Panc1 (cell line): ENCODE results near the gene ACER3.

Experiments
- POLR2AphosphoS5 ChIP-seq: IDR thresholded peaks from 2 replicates; pipeline ENCODE4 v1.6.1; 2012; ENCODE audit warnings: mild to moderate bottlenecking, low read depth, low read length, moderate library complexity
- SIN3A ChIP-seq: IDR thresholded peaks from 2 replicates; pipeline ENCODE4 v1.6.1; 2012; ENCODE audit warnings: low read depth, mild to moderate bottlenecking, low read length, moderate library complexity, borderline replicate concordance; ENCODE audit not compliant: insufficient read depth
- TCF7L2 ChIP-seq: IDR thresholded peaks from 2 replicates; pipeline ENCODE4 v1.6.1; 2011; ENCODE audit warnings: mild to moderate bottlenecking, low read depth, low read length, inconsistent platforms
- TF ChIP-seq, protein P1 (sequence below): fragments of 450-650 bp; IDR thresholded peaks from 2 replicates; pipeline ENCODE4 v1.5.1; 2017; ENCODE audit warnings: mild to moderate bottlenecking
- TF ChIP-seq, protein P2 (sequence below), 2 experiments: IDR thresholded peaks; 2 replicates each; pipeline ENCODE4 v1.6.1; 2011 to 2012; ENCODE audit warnings: low read depth in 2 of 2, control low read depth in 1 of 2, low read length in 1 of 2, mild to moderate bottlenecking in 1 of 2, moderate library complexity in 1 of 2; ENCODE audit not compliant: insufficient read depth in 1 of 2

DNA sequence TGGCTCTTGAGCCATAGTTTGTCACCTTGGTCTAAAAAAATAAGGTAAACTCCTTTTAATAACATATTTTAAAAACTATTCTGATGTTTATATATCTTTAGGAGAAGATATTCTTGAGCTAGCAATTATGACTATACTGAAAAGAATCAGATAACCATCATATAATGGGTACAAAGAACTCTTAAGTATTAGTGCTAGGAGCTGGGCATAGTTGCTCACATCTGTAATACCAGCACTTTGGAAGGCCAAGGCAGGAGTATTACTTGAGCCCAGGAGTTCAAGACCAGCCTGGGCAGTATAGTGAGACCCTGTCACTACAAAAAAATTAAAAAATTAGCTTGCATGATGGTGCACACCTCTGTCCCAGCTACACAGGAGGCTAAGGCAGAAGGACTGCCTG is 119.5 kb downstream of the ACER3 start:
- TF ChIP-seq, protein P1, sequence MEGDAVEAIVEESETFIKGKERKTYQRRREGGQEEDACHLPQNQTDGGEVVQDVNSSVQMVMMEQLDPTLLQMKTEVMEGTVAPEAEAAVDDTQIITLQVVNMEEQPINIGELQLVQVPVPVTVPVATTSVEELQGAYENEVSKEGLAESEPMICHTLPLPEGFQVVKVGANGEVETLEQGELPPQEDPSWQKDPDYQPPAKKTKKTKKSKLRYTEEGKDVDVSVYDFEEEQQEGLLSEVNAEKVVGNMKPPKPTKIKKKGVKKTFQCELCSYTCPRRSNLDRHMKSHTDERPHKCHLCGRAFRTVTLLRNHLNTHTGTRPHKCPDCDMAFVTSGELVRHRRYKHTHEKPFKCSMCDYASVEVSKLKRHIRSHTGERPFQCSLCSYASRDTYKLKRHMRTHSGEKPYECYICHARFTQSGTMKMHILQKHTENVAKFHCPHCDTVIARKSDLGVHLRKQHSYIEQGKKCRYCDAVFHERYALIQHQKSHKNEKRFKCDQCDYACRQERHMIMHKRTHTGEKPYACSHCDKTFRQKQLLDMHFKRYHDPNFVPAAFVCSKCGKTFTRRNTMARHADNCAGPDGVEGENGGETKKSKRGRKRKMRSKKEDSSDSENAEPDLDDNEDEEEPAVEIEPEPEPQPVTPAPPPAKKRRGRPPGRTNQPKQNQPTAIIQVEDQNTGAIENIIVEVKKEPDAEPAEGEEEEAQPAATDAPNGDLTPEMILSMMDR = no peak
- no peak for TF ChIP-seq TCF7L2
- TF ChIP-seq, protein P2, sequence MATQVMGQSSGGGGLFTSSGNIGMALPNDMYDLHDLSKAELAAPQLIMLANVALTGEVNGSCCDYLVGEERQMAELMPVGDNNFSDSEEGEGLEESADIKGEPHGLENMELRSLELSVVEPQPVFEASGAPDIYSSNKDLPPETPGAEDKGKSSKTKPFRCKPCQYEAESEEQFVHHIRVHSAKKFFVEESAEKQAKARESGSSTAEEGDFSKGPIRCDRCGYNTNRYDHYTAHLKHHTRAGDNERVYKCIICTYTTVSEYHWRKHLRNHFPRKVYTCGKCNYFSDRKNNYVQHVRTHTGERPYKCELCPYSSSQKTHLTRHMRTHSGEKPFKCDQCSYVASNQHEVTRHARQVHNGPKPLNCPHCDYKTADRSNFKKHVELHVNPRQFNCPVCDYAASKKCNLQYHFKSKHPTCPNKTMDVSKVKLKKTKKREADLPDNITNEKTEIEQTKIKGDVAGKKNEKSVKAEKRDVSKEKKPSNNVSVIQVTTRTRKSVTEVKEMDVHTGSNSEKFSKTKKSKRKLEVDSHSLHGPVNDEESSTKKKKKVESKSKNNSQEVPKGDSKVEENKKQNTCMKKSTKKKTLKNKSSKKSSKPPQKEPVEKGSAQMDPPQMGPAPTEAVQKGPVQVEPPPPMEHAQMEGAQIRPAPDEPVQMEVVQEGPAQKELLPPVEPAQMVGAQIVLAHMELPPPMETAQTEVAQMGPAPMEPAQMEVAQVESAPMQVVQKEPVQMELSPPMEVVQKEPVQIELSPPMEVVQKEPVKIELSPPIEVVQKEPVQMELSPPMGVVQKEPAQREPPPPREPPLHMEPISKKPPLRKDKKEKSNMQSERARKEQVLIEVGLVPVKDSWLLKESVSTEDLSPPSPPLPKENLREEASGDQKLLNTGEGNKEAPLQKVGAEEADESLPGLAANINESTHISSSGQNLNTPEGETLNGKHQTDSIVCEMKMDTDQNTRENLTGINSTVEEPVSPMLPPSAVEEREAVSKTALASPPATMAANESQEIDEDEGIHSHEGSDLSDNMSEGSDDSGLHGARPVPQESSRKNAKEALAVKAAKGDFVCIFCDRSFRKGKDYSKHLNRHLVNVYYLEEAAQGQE (IDR thresholded peaks at IDR 0.05; ENCODE audit: insufficient read depth in 1 of 2, low read depth in 2 of 2, low read length in 1 of 2) = no peak
- TF ChIP-seq POLR2AphosphoS5 = no peak
- no peak for TF ChIP-seq SIN3A
